ENCODE results near the gene PRG2.

- TF ChIP-seq CTCF (conservative IDR thresholded peaks at IDR 0.05; ENCODE audit: low read length), result no peak
- TF ChIP-seq EZH2phosphoT487 (IDR thresholded peaks at IDR 0.05; ENCODE audit: borderline replicate concordance, low read depth, low read length), result no peak
These were observed 11.9 kb upstream of the PRG2 start for GRCh38 chr11:57402188-57403002.
